GM19351 (cell line): ENCODE data around the gene CD27.
"Not testable (repeated sequence)": the region's sequence is repeated elsewhere in the genome, so short reads cannot be mapped to it uniquely, and the experiment has no call there.

Experiments used
- ATAC-seq: cut with Tn5 transposase; IDR thresholded peaks from one replicate; pipeline ENCODE4 v1.9.1; 2021; ENCODE audit warnings: mild to moderate bottlenecking, moderate library complexity; ENCODE audit not compliant: unreplicated experiment

The CD27 gene

GRCh38 chr12:6461401-6462233 is 16.9 kb downstream of the CD27 start:
- ATAC-seq, result peak; percentile 83

- ATAC-seq, result no peak
Observed at GRCh38 chr12:6462234-6462995, 17.7 kb downstream of the CD27 start.

- no peak for ATAC-seq
Observed at GRCh38 chr12:6463216-6463615, 18.5 kb downstream of the CD27 start.

GRCh38 chr12:6463858-6464257 is 19.1 kb downstream of the CD27 start:
- no peak for ATAC-seq

- ATAC-seq, result no peak
Observed at GRCh38 chr12:6464531-6464930, 19.8 kb downstream of the CD27 start.

- ATAC-seq, result no peak
Observed at GRCh38 chr12:6465467-6466183, 20.9 kb downstream of the CD27 start.

GRCh38 chr12:6466184-6466573 is 21.4 kb downstream of the CD27 start:
- ATAC-seq, result no peak

GRCh38 chr12:6466751-6467150 is 22.0 kb downstream of the CD27 start:
- not testable (repeated sequence) for ATAC-seq

GRCh38 chr12:6467571-6468282 is 23.0 kb downstream of the CD27 start:
- ATAC-seq, result not testable (repeated sequence)

- ATAC-seq, result no peak
Observed at GRCh38 chr12:6468283-6468575, 23.5 kb downstream of the CD27 start.

- ATAC-seq, result no peak
Observed at GRCh38 chr12:6469092-6469491, 24.3 kb downstream of the CD27 start.

- ATAC-seq, result no peak
Observed at GRCh38 chr12:6469609-6470374, 25.0 kb downstream of the CD27 start.

GRCh38 chr12:6470375-6471163 is 25.8 kb downstream of the CD27 start, which contains the start of gene VAMP1:
VAMP1 (minus strand) TSS chr12:6470677; CDS start chr12:6470531, 146 bp downstream.
- ATAC-seq, result peak; percentile 88

- no peak for ATAC-seq
Observed at GRCh38 chr12:6471989-6472360, 27.2 kb downstream of the CD27 start.

- no peak for ATAC-seq
Observed at GRCh38 chr12:6472491-6472890, 27.7 kb downstream of the CD27 start.

GRCh38 chr12:6475233-6475975 is 30.6 kb downstream of the CD27 start:
- not testable (repeated sequence) for ATAC-seq

- ATAC-seq, result no peak
Observed at GRCh38 chr12:6476489-6476888, 31.7 kb downstream of the CD27 start.

- ATAC-seq, result not testable (repeated sequence)
Observed at GRCh38 chr12:6477601-6478377, 33.0 kb downstream of the CD27 start.
